HG03108 (cell line): ENCODE data around the gene ABHD11.
"Not testable (repeated sequence)": the region's sequence is repeated elsewhere in the genome, so short reads cannot be mapped to it uniquely, and the experiment has no call there.

Experiments
- ATAC-seq: cut with Tn5 transposase; IDR thresholded peaks from one replicate; pipeline ENCODE4 v1.9.1; 2021; ENCODE audit warnings: moderate library complexity; ENCODE audit not compliant: unreplicated experiment

Gene ABHD11

DNA sequence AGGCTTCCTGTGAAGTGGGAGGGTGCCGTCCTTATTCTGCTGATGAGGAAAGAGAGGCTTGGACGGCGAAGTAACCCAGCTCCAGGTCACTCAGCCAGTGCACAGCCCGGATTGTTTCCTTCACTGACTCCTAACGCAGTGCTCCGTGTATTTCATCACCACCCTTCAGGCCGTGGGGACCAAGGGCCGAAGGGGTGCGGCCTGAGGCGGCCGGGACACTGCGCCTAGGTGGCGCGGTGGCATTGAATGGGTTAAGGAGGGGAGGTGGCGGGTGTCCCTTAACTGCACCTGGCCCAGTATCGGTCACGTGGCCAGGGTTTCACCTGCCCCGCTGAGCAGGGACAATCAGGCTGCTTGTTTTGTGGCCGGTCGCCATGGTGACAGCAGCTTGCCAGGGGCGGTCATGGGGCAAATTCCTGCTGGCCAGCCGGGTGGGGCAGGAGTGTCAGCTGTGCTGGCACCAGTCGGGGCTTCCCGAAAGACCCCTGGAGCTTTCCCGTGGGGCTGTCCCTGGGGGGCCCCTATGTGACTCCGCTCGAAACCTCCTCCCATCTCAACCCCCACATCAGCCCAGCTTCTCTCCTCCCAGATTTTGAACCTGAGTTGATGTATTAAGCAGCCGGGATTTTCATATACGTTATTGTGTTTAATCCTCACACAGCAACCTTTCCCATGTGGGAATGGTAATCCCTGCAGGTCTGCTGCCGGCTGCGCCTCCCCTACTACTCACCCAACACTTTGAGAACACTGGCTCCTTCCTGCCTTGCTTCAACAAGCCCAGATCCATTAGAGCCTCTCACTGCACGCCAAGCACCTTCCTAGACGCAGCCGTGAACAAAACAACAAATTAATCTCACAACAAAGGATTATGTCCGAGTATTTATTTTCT, 4.4 kb upstream of the ABHD11 start:
- no peak for ATAC-seq

DNA sequence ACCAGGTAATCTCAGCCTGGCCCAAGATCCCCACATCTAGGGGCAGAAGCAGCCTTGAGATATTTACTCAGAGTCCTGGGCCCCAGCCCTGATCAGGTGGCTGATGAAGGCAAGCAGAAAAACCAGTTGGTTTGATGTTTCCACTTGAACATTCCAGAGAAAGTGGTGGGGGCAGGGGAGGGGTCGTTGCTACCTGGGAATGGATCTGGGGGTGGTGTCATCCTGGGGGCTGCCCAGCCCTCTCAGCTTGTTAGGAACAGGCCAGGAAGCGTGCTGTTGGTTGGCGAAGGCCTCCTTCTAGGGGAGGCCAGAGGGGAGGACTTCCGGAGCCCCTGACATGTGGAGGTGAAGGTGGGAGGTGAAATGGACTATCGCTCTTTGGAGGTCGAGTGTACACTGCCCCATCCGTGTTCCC, 3.7 kb upstream of the ABHD11 start:
- ATAC-seq = no peak

DNA sequence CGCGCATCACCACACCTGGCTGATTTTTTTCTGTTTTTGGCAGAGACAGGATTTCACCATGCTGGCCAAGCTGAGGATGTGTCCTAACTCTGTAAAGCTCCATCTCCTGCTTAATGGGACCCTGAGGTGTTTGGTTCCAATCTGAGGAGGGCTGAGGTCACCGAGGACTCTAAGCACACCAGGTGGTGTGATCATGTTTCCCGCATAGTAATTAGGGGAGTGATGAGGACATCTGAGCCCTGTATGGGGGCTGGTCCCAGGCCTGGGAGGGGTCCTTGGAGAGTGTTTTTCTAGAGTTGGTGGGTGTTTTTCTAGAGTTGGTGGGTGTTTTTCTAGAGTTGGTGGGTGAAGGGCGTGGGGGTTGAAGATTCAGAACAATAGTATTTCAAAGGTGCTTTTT, 3.0 kb upstream of the ABHD11 start:
- ATAC-seq = no peak

DNA sequence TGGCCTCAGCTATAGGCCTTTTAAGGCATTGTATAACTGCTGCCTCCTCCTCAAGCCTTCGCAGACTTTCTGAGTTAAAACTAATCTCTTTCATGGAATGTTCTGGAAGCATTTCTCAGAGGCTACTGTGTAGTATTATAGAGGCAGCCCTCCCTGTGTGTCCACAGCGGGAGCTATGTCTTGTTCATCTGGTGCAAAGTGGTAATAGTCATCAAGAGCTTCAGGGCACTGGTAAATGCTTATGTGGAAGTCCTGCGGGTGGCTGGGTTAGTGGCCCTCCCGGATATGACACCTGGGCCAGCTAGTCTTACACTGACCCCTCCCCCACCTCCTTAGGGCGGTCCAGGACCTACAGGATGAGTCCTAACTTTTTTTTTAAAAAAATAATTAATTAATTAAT, 2.2 kb upstream of the ABHD11 start:
- no peak for ATAC-seq

GRCh38 chr7:73740212-73740611, 1.6 kb upstream of the ABHD11 start:
- no peak for ATAC-seq

- no peak for ATAC-seq
These were observed 775 bp upstream of the ABHD11 start for GRCh38 chr7:73739387-73739767.

GRCh38 chr7:73738220-73738611, 386 bp downstream of the ABHD11 start:
- ATAC-seq = no peak

GRCh38 chr7:73737491-73738219, 947 bp downstream of the ABHD11 start:
- ATAC-seq = no peak

DNA sequence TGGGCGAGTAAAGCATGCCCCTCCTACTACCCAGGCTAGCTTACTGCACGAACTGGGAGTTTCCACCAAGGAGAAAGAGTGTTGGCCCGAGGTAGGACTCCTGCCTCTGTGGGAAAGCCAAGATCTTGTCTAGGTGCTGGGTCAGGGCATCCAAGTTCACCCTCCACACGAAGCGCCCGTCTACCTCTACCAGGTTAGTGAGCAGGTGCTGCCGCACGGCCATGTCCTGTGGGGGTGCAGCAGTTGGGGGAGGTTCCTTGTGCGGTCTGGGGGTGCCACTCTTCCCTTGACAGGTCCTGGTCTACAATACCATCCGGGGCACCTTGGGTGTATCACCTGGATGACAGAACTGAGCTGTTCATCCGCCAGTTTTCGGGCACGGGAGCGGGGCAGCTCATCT, 1.7 kb downstream of the ABHD11 start:
- ATAC-seq = no peak

DNA sequence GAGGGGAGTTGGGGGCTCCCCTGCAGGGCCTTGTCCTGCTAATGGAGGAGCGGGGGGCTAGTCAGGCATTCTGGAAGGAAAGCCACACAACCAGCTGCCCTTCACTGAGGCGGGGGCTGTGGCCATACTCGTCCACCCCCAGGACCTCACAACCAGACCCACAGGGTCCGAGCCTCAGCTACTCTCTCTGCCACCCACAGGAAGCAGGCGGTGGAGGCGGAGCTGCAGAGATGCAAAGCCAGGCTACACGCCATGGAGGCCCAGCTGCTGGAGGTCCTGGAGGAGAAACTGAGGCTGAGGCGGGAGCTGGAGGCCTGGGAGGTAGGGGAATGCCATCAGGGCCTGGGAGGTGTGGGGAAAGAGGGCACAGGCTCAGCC, 3.1 kb downstream of the ABHD11 start:
- no peak for ATAC-seq

DNA sequence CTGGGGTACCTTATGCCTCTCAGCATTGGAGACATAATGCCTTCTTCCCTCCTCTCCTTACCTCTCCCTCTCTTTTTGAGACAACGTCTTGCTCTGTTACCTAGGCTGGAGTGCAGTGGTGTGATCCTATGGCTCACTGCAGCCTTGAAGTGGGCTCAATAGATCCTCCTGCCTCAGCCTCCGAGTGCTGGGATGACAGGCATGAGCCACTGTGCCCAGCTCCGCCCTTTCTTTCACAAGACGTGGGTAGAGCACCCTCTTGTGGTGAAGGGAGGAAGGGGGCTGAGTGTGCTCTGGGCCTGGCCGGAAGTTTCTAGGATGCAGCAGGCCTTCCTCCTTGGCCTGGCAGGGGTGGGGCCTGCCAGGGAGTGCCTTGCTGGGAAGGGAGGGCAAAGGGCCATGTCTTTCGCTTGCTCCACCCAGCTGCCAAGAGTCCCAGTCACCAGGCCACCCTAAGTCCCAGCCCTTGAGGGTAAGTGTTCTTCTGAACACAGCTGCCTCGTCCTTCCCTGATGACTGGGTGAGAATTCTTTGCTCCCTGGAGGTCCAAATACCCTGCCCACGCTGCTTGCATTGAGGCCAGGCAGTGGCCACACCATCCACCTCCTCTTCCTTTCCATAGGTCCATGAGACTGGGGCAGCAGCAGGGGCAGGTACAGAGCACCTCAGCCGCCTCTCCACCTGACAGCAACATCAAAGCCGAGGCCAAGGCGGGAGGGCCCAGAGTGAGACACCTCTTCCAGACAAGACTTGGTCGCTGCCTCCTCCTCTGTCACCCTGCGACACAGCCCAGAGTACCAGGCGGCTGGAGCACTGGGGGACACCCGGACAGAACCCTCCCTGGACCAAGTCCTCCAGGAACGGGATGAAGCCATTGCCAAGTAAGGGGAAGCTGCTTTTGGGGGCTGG, 3.7 kb downstream of the ABHD11 start:
- peak; percentile 42 for ATAC-seq

DNA sequence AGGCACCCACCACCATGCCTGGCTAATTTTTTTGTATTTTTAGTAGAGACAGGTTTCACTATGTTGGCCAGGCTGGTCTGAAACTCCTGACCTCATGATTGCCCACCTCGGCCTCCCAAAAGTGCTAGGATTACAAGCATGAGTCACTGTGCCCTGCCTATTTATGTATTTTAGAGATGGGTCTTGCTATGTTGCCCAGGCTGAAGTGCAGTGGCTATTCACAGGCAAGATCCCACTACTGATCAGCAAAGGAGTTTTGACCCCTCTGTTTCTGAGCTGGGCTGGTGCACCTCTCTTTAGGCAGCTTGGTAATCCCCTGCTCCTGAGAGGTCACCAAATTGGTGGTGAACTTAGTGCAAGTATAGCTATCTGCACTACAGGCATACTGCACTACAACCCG, 6.2 kb downstream of the ABHD11 start:
- ATAC-seq = no peak

GRCh38 chr7:73730485-73730884, 8.1 kb downstream of the ABHD11 start:
- ATAC-seq = no peak

- no peak for ATAC-seq
These were observed 10.1 kb downstream of the ABHD11 start for GRCh38 chr7:73728551-73728950.

GRCh38 chr7:73727952-73728351, 10.7 kb downstream of the ABHD11 start:
- ATAC-seq = no peak

GRCh38 chr7:73726083-73726466, 12.5 kb downstream of the ABHD11 start:
- ATAC-seq = no peak

DNA sequence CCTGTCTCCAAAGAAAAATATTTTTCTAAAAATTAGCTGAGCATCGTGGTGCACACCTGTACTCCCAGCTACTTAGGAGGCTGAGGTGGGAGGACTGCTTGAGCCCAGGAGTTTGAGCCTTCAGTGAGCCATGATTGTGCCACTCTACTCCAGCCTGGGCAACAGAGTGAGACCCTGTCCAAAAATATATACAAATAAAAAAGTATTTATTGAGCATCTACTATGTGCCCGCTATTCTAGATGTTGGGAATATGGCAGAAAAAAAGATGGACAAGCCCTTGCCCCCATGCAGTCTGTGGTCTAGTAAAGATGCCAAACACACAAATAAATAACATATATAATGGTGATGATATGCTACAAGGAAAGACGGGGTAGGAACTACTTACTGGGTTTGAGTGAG, 14.8 kb downstream of the ABHD11 start:
- ATAC-seq = no peak

DNA sequence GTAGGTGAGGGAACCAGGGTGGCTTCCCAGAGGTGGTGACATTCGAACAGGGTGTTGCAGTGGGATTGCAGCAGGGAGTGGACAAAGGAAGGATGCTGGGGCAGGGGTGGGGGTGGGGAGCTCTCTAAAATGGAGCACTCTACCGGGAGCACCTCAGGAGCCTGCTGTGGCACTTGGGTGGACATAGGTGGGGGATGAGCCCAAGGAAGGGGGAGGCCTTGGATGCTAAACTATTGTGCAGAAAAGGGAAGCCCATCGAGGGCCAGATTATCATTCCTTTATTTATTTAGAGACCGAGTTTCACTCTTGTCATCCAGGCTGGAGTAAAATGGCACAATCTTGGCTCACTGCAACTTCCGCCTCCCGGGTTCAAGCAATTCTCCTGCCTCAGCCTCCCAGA, 15.8 kb downstream of the ABHD11 start:
- no peak for ATAC-seq

DNA sequence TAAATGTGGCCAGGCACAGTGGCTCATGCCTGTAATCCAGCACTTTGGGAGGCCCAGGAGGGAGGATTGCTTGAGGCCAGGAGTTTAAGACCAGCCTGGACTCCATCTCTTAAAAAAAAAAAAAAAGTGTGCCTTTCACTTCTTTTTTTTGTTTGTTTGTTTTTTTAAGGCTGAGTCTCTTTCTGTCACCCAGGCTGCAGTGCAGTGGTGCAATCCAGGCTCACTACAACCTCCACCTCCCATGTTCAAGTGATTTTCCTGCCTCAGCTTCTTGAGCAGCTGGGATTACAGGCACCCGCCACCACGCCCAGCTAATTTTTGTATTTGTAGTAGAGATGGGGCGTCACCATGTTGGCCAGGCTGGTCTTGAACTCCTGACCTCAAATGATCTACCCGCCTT, 16.4 kb downstream of the ABHD11 start:
- ATAC-seq = not testable (repeated sequence)

GRCh38 chr7:73721377-73721817, 17.2 kb downstream of the ABHD11 start:
- no peak for ATAC-seq

DNA sequence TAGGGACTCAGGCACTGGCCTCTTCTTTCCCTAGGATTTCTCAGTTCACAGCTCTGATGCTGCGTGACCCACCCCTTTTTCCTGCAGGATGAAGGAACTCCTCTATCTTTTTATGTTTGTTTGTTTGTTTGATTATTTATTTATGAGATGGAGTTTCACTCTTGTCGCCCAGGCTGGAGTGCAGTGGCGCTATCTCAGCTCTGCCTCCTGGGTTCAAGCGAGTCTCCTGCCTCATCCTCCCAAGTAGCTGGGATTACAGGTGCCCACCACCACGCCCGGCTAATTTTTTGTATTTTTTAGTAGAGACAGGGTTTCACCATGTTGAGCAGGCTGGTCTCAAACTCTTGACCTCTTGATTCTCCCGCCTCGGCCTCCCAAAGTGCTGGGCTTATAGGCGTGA, 18.2 kb downstream of the ABHD11 start:
- not testable (repeated sequence) for ATAC-seq
